ENCODE results near the gene DFFB.
"Not testable (repeated sequence)": the region's sequence is repeated elsewhere in the genome, so short reads cannot be mapped to it uniquely, and the experiment has no call there.

Gene DFFB, protein sequence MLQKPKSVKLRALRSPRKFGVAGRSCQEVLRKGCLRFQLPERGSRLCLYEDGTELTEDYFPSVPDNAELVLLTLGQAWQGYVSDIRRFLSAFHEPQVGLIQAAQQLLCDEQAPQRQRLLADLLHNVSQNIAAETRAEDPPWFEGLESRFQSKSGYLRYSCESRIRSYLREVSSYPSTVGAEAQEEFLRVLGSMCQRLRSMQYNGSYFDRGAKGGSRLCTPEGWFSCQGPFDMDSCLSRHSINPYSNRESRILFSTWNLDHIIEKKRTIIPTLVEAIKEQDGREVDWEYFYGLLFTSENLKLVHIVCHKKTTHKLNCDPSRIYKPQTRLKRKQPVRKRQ

DNA sequence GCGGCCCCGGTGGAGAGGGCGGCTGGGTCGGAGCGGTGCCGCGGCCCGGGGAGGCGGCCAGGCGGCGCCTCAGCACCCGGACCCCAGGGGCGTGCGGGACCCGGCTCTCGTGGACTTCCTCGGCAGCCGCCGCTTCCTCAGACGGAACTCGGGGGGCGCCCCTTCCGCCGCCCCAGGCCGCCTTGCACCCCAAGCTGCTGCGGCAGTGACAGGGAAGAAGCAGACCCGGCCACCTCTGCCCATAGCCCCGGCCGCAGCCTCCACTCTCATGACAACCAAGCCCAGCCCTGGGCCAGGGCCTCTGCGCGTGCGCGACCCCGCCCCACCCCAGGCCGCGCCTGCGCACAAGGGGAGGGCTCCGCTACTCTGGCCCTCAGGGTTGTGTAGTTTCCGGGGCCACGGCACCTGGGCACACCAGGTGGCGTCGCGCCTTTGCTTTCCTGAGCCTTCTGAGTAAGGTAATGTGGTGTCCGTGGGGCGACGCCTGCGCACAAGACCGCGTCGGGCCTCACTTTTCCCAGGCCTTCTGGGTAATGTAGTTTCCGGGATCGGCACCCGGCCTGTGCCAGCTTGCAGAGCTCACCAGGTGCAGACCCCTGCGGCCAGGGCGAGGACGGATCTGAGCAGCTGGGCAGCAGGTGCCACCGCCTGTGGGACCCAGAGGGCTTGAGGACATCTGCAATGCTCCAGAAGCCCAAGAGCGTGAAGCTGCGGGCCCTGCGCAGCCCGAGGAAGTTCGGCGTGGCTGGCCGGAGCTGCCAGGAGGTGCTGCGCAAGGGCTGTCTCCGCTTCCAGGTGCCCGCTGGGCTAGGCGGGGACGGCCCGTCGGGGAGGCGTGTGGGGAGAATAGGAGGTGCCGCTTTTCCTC is at the start of gene DFFB, which contains the start of gene CEP104:
Gene DFFB, plus strand, starts transcription at position 554 of the 868 bp plus-strand sequence. Its CDS starts 128 bp downstream, at position 682.
Gene CEP104, minus strand, starts transcription at position 289 of the 868 bp plus-strand sequence. CDS start 4,804 bp downstream, outside the sequence.
- peak within 1 kb of the TSS; percentile 92 for H3K27ac ChIP-seq

DNA sequence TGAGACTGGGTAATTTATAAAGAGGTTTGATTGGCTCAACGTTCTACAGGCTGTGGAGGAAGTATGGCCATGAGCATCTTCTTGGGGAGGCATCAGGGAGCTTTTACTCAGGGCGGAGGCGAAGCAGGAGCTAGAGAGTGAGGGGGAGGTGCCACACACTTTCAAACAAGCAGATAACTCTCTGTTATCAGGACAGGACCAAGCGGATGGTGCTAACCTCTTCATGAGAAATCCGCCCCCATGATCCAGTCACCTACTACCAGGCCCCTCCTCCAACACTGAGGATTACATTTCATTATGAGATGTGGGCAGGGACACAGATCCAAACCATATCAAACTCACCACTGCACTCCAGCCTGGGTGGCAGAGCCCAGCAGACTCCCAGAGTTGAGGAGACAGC is 49.5 kb upstream of the DFFB start:
- H3K27ac ChIP-seq = no peak overlapping the region
- TF ChIP-seq ZFX (IDR thresholded peaks at IDR 0.05) = no peak
- TF ChIP-seq, protein P1, sequence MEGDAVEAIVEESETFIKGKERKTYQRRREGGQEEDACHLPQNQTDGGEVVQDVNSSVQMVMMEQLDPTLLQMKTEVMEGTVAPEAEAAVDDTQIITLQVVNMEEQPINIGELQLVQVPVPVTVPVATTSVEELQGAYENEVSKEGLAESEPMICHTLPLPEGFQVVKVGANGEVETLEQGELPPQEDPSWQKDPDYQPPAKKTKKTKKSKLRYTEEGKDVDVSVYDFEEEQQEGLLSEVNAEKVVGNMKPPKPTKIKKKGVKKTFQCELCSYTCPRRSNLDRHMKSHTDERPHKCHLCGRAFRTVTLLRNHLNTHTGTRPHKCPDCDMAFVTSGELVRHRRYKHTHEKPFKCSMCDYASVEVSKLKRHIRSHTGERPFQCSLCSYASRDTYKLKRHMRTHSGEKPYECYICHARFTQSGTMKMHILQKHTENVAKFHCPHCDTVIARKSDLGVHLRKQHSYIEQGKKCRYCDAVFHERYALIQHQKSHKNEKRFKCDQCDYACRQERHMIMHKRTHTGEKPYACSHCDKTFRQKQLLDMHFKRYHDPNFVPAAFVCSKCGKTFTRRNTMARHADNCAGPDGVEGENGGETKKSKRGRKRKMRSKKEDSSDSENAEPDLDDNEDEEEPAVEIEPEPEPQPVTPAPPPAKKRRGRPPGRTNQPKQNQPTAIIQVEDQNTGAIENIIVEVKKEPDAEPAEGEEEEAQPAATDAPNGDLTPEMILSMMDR (conservative IDR thresholded peaks at IDR 0.05) = no peak

More for the DNA sequence above, at the start of gene DFFB, which contains the start of gene CEP104:
- TF ChIP-seq, protein P1 (conservative IDR thresholded peaks at IDR 0.05) = peak; percentile 58
- peak; percentile 67 for TF ChIP-seq ZFX (IDR thresholded peaks at IDR 0.05)

- TF ChIP-seq ZFX (IDR thresholded peaks at IDR 0.05) = no peak
- TF ChIP-seq, protein P1 (conservative IDR thresholded peaks at IDR 0.05) = no peak
- H3K27ac ChIP-seq = no peak overlapping the region
Observed at GRCh38 chr1:3809680-3810079, 47.6 kb upstream of the DFFB start.

DNA sequence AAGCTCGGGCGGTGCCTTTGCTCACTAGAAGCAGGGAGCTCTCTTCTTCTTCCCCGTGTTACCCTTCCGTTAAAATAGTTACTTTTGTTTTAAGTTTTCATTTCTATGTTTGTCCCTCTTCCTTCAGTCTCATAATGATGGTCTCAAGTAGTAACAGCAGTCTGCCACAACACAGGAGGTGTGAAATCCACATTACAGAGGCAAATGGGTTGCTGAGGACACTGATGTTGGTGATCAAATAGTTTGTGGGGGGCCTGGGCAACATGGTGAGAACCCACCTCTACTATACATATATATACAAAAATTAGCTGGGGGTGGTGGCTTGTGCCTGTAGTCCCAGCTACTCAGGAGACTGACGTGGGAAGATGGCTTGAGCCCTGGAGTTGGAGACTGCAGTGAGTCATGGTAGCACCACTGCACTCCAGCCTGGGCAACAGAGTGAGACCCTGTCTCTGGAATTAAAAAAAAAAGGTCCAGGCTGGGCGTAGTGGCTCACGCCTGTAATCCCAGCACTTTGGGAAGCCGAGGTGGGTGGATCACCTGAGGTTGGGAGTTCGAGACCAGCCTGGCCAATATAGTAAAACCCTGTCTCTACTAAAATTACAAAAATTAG is 47.0 kb upstream of the DFFB start:
- H3K27ac ChIP-seq = not testable (repeated sequence)

DNA sequence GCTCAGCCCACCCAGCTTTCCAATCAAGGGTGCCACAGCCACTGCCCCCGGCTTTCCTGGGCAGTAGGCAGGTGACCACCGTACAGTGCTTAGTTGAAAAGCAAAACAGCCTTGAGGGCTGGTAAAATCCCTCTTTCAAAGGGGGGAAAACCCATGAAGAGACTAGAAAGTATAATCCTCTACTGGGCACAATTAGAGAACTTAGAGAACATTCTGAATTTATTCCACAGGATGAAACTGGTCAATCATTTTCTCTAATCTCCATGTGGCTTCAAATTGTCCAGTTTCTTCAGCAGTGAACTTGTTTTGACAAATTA is 45.7 kb upstream of the DFFB start:
- H3K27ac ChIP-seq = no peak overlapping the region
- TF ChIP-seq, protein P1 (conservative IDR thresholded peaks at IDR 0.05) = no peak
- no peak for TF ChIP-seq ZFX (IDR thresholded peaks at IDR 0.05)

GRCh38 chr1:3814065-3814464 is 43.2 kb upstream of the DFFB start:
- H3K27ac ChIP-seq = no peak overlapping the region
- no peak for TF ChIP-seq ZFX (IDR thresholded peaks at IDR 0.05)
- TF ChIP-seq, protein P1 (conservative IDR thresholded peaks at IDR 0.05) = no peak

GRCh38 chr1:3814771-3815561 is 42.3 kb upstream of the DFFB start:
- no peak for TF ChIP-seq ZFX (IDR thresholded peaks at IDR 0.05)
- TF ChIP-seq, protein P1 (conservative IDR thresholded peaks at IDR 0.05) = no peak
- no peak overlapping the region for H3K27ac ChIP-seq

Measured in C4-2B (cell line).